DMS79 treated with DMSO at 0.1 percent for 48 hours (cell line): Measurements from ENCODE around the gene CHRD.

Experiments
- DNase-seq: peaks from one replicate; lab custom pipeline; 2025; lab: John Stamatoyannopoulos, UW

CHRD gene

DNA sequence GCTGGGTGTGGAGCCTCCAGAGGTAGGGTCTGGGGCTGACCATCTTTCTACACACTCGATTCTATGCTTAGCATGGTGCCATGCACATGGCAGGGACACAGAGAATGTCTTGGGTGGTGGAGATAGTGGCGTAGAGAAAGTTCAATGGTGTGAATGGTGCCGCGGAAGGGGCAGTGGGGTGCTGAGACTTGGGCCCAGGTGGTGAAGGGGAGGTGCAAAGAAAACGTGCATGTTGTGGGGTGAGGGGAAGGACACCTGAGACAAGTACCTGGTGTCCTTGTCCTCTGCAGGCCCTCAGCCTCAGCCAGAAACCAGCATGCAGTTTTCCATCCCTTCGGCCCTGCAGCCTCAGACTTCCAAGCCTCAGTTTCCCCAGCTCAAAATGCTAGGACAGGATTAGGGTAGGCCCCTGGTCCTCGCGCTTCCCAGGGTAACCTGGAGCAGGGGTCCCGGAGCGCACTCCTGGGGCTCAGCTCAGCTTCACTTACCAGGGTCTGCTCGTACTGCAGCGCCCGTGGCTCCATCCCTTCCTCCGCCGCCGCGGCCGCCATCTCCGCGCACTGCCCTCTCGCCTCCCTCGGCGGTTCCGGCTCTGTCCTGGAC lies 18.8 kb upstream of the CHRD start:
- no peak for DNase-seq

GRCh38 chr3:184361532-184361931 lies 18.3 kb upstream of the CHRD start, which contains the start of the genes CLCN2 and POLR2H:
CLCN2 (minus strand) TSS chr3:184361605; CDS start chr3:184361479, 126 bp downstream.
POLR2H (plus strand) TSS chr3:184361710; CDS start chr3:184363493, 1,783 bp downstream.
- peak; percentile 27 for DNase-seq

GRCh38 chr3:184361932-184362667 lies 17.8 kb upstream of the CHRD start:
- DNase-seq = peak; percentile 61

- DNase-seq = peak; percentile 97
Observed at GRCh38 chr3:184362668-184363546, 16.9 kb upstream of the CHRD start.

- DNase-seq = no peak
Observed at GRCh38 chr3:184366619-184367289, 13.1 kb upstream of the CHRD start.

GRCh38 chr3:184368116-184368515 lies 11.7 kb upstream of the CHRD start:
- no peak for DNase-seq

- DNase-seq = no peak
Observed at GRCh38 chr3:184368586-184369183, 11.2 kb upstream of the CHRD start.

- peak; percentile 87 for DNase-seq
Observed at GRCh38 chr3:184371570-184372018, 8.3 kb upstream of the CHRD start.

DNA sequence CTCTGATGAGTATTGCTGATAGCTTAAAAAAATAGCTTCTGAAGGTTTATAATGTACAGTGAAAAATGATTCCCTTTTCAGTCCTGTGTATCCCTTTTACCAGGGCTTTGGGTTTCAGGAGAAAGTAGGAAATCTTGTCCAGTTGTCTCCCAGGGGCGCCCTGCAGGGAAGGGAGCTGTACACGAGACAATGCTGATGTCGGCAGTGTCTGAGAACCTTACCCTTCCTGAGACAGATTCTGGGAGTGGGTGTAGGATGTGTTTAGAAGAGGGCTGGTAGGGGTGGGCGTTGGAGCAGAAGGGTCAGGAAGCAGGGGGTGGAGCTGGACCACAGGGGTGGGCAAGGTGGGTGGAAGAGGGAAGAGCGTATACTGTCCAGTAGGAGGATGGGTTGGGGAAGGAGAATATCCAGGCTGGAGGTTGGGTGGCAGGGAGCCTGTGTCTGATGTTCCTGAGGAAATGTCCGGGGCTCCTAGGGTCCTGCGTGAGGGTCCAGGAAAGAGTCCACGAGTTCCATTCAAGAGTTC lies 7.5 kb upstream of the CHRD start:
- no peak for DNase-seq

- no peak for DNase-seq
Observed at GRCh38 chr3:184372911-184373310, 6.9 kb upstream of the CHRD start.

GRCh38 chr3:184373422-184373821 lies 6.4 kb upstream of the CHRD start:
- DNase-seq = no peak

DNA sequence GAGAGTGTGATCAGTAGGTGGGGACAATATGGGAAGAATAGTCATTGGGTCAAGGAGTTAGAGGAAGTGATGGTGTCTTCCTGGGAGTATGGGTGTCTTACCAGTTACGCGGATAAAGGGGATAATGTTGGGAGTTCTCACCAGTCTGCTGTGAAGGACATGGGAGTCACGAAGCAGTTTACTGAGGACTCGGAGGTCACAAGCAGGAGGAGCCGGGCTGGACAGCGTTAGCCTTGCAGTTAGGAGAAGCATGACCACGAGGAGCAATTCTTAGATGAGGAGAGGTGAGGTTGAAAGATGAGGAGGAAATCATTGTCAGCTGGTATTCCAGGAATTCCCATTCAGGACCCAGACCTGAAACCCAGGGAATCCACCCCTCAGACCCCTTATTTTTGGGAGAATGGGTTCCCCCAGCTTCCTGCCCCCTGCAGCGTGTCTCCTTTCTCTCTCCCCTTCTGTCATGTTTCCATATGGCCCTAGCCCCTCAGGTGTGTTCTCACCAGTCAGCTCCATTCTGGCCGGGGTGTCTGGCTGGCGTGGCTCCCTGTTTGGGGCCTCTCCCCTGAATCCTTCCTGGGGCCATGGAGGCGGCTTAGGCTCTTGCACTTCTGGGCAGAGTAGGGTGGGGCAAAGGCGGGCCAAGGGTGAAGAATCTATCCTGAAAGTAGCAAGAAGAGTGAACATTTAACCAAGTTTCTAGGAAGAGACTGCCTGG lies 4.0 kb upstream of the CHRD start:
- DNase-seq = no peak

GRCh38 chr3:184377374-184377773 lies 2.5 kb upstream of the CHRD start:
- no peak for DNase-seq

- no peak for DNase-seq
Observed at GRCh38 chr3:184377882-184378445, 1.9 kb upstream of the CHRD start, which contains the start of gene THPO. THPO (minus strand) TSS chr3:184378207; CDS start chr3:184376259, 1,948 bp downstream.

DNA sequence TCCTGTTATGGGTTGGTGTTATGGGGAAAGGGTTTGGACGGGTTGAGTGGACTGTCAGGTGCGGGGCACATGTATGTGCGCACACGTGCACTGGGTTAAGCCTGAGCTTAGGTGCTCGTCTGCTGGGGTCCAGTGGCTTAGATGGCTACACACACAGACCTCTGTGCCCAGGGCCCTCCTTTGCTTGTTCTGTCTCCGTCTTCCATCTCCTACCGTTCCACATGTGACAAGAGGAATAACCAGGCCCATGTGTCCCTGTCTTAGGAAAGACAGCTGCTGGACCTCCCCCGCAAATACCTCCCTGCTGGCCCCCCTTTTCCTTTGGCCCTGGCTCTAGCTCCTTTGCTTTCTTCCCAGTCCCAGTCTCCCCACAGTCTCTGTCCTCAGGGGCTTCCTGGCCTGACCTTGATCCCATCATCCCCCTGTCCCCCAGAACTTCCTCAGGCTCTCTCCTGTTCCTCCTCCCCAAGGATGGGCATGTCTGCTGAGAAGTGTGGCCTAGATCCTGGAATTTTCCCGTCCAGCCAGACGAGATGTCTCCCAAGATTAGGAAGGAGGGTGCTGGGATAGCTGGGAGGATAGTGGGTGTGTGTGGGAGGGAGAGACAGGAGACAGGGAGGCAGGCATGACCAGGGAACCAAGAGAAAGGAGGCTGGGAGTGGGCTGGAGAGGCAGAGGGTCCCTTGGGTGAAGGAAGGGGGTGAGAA lies 1.1 kb upstream of the CHRD start:
- DNase-seq = no peak

DNA sequence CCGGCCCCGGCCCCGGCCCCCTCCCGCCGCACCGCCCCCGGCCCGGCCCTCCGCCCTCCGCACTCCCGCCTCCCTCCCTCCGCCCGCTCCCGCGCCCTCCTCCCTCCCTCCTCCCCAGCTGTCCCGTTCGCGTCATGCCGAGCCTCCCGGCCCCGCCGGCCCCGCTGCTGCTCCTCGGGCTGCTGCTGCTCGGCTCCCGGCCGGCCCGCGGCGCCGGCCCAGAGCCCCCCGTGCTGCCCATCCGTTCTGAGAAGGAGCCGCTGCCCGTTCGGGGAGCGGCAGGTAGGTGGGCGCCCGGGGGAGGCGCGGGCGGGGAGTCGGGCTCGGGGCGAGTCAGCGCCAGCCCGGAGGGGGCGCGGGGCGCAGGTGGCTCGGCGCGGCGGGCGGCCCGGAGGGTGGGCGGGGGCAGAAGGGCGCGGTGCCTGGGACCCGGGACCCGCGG lies 352 bp downstream of the CHRD start:
- no peak for DNase-seq

DNA sequence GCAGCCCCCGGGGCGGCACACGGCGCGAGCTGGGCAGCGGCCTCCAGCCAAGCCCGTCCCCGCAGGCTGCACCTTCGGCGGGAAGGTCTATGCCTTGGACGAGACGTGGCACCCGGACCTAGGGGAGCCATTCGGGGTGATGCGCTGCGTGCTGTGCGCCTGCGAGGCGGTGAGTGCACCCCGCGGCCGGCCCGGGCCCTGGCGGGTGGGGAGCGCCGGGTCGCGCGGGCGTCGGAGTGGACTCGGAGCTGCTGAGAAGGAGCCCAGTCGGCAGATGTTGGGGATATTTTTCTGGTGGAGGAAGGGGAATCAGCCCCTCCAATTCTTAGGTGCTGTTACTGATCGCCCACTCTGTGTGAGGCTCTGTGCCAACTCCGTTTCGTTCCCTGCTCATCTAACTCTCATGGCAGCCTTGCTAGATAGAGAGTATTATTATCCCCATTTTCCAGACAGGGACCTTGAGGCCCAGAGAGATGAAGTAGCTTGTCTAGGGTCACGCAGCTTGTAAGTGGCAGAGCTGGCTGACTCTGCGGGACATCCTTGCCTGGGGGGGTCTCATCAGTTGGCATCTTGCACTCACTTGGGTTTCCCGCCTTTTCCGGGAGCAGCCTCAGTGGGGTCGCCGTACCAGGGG lies 890 bp downstream of the CHRD start:
- DNase-seq = no peak

DNA sequence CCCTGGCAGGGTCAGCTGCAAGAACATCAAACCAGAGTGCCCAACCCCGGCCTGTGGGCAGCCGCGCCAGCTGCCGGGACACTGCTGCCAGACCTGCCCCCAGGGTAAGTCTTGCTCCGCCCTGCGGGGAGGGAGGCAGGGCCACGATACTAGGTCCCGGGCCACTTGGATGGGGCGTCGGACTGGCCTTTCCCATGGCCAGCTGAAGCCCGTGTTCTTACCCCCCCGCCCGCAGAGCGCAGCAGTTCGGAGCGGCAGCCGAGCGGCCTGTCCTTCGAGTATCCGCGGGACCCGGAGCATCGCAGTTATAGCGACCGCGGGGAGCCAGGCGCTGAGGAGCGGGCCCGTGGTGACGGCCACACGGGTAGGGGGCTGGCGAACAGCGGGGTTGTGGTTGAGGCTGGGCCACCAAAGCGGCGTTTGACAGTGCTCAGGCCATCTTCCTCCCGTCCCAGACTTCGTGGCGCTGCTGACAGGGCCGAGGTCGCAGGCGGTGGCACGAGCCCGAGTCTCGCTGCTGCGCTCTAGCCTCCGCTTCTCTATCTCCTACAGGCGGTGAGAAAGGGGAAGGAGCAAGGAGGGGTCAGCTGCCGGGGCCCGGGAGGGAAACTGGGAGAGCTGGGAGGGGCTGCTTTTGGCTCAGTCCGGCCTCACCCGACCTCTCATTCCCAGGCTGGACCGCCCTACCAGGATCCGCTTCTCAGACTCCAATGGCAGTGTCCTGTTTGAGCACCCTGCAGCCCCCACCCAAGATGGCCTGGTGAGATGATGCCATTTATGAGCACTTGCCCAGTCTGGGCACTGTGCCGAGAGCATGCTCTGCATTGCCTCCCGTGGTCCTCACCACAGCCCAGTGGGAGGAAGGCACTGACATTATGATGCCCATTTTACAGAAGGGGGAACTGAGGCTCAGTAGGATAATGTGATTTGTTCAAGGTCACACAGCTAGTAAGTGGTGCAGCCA lies 1.7 kb downstream of the CHRD start:
- DNase-seq = no peak
